Fibroblast of the aortic adventitia (primary cell): Measurements from ENCODE around the gene AIRE. TPM values are rescaled to one million over a fixed set of nuclear protein-coding genes. Genes with fewer than 3 reads are reported as not detected.

Experiments used
- DNase-seq: peaks from one replicate; pipeline ENCODE4 v3.0.0-alpha.2; 2010; ENCODE audit warnings: low read depth
- H3K4me3 ChIP-seq: 2 replicates; pipeline ENCODE4 v1.5.1; 2011; ENCODE audit warnings: low read depth, mild to moderate bottlenecking, control low read depth, low read length, moderate library complexity
- total RNA-seq: library from RNA; depleted of rRNA; stranded (reverse); fragments of >200 nt; gene quantifications from 2 replicates; pipeline ENCODE4 v1.2.3, GENCODE V29; 2012; ENCODE audit warnings: low replicate concordance
- TF ChIP-seq, protein P1 (sequence below): IDR thresholded peaks from 2 replicates; pipeline ENCODE4 v1.5.1; 2011; ENCODE audit warnings: mild to moderate bottlenecking, low read length, control low read depth, inconsistent platforms; ENCODE audit not compliant: insufficient read depth

The AIRE gene
- total RNA-seq, 1 donor, result not detected

DNA sequence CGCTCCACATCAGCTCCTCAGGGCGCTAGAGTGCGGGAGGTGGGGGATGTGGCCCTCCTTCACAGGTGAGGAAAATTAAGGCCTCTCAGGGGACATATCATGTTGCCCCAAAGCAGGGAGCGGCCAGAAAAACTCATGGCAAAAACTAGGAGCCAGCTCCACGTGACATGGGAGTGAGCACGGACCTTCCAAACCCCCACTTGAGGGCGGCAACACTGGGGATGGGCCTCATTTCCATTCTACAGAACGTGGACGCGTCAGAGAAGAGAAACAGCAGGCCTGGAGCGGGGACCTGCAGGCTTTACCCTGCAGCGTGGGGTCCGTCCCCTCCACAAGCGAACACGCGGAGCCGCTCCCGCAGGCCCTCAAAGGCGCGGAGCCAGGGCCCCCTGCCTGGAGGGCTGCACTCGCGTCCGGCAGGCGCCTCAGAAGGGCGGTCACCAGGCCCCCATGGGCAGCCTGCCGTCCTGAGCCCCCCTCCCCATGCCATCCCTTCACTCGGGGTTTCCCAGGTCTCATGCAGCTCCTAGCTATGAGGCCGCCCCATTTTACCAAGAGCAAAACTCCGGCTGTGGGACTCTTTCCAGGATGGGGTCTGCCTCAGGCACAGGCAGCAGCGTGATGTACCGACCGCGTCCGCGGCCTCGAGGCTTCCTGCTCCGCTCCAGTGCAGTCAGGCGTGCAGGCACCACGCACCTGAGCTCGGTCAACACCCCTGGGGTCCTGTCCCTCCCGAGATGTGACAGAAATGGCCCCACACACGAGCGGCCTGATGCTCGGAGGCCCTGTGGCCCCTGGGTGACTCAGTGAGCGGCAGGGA is 48.0 kb downstream of the AIRE start:
- no peak for DNase-seq
- TF ChIP-seq, protein P1, sequence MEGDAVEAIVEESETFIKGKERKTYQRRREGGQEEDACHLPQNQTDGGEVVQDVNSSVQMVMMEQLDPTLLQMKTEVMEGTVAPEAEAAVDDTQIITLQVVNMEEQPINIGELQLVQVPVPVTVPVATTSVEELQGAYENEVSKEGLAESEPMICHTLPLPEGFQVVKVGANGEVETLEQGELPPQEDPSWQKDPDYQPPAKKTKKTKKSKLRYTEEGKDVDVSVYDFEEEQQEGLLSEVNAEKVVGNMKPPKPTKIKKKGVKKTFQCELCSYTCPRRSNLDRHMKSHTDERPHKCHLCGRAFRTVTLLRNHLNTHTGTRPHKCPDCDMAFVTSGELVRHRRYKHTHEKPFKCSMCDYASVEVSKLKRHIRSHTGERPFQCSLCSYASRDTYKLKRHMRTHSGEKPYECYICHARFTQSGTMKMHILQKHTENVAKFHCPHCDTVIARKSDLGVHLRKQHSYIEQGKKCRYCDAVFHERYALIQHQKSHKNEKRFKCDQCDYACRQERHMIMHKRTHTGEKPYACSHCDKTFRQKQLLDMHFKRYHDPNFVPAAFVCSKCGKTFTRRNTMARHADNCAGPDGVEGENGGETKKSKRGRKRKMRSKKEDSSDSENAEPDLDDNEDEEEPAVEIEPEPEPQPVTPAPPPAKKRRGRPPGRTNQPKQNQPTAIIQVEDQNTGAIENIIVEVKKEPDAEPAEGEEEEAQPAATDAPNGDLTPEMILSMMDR, result no peak
- H3K4me3 ChIP-seq, result no peak overlapping the region

DNA sequence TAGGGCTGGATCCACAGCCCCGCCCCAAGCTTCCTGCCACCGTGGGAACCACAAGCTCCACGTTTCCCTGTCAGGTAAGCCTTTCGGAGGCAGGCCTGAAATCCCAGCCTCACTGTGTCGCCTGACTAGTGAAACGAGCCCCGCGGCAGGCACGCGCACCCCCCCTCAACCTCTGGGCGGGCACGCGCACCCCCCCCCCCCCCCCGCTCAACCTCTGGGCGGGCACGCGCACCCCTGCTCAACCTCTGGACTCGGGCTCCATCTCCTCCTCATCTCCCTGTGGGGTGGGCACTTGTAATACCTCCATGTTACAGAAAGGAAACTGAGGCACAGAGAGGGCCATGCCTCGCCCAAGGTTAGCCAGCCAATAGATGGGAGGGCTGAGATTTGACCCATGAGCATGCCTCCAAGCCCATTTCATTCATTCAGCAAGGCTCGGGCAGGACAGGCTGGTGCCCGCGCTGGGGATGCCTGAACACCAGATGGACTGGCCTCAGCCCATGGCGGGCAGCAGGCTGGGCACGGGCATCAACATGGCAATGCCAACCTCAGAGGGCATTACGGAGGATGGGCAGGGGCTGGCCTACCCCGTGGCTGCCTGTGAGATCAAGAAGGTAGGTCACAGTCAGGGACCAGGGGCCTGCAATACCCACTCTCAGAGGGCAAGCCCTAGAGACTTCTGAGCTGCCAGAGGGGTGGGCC is 48.8 kb downstream of the AIRE start:
- TF ChIP-seq, protein P1, result no peak
- DNase-seq, result no peak
- no peak overlapping the region for H3K4me3 ChIP-seq

DNA sequence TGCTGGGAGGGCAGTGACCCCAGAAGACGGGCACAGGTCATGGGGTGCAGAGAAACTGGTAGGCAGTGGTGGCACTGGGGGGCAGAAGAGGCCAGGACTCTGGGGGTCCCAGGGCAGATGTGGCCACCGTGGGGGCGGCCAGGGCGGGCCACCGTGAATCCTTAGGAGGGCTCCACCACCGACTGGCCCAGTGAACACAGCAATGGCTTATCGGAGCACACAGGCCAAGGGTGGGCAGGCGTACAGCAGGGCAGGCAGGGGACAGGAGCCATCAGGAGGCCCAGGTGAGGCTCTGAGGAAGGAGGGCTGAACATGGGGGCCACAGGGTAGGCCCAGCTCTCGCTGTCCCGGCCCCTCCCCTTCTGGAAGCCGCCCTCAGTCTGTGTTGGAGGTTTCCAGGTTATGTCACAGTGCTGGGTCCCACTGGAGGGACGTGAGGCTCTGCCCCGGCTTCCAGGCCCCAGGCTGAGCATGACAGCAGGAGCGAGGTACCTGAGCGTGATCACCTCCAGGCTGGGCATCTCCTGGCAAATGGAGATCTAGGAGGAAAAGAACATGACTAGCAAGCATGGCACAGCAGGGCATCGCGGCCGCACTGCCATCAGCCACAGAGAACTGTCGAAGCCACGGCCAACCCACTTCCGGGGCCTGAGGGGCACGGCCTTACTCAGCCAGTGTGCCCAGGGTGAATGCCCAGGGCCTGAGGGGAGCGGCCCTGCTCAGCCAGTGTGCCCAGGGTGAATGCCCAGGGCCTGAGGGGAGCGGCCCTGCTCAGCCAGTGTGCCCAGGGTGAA is 49.8 kb downstream of the AIRE start:
- TF ChIP-seq, protein P1, result no peak
- no peak overlapping the region for H3K4me3 ChIP-seq
- no peak for DNase-seq

DNA sequence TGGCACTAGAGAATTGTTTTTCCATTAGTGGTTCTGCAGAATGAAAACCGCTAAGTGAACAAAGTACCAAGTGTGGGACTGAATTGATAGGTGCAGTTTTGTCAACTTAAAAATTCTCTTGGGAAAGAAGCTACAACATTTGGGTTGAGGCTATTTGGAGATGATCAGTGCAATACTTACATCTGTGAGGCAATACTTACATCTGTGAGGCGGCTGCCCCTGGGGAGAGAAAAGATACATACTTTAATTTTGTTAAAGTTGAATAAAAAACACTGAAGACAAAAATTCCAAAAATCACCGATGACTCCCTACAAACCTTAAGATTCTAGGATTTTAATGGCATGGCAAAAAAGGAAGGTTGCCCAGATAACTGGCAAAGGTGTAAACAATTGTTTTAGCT is 51.8 kb downstream of the AIRE start:
- TF ChIP-seq, protein P1, result no peak
- DNase-seq, result peak; percentile 17
- H3K4me3 ChIP-seq, result no peak overlapping the region

DNA sequence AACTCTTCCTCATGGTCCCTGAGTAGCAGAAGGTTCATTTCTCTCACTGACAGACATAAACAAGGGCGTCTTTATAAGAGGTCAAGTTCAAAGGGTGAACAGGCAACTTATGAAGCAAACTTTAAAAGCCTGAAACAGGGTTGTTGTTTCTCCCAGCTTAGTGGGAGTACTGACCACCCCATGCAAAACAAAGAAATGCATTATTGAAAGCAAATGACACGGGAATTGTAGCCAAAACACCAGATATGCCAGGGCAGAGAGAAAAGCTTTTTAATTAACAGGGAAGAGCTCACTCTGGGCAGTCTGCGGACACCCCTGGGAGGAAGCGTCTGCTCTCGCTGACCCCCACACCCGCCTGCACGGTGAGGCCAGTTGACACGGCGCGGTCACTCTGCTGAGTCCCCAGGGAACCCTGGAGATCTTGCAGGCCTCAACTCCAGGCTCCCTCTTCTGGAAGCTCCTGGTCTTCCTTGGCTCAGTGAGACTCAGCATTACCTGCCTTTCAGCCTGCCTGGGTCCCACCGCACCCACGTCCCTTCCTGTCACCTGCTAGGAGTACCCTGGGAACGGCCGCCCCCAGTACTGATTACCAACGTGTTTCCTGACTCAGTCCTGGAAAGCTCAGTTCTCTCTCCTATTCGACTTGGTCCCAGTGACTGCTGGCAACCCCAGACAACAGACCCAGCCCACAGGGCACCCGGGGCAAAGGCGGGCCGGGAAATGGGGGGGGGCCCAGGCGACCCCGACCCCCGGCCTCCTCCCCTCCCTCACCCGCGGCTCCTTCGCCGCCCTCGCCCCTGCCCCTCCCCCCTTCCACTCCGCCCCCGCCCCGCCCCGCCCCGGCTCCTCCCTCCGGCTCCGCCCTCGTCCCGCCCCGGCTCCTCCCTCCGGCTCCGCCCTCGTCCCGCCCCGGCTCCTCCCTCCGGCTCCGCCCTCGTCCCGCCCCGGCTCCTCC is 52.5 kb downstream of the AIRE start:
- peak overlapping the region; percentile 61 for H3K4me3 ChIP-seq
- TF ChIP-seq, protein P1, result peak; percentile 47
- peak; percentile 46 for DNase-seq
